Iris pigment epithelial cell (primary cell): ENCODE measurements around the gene PCDH12.

Experiments
- DNase-seq: peaks from one replicate; pipeline ENCODE4 v3.0.0-alpha.2; 2011; ENCODE audit warnings: low read depth

PCDH12 gene

GRCh38 chr5:141966275-141966962 lies 8.4 kb upstream of the PCDH12 start:
- no peak for DNase-seq

DNA sequence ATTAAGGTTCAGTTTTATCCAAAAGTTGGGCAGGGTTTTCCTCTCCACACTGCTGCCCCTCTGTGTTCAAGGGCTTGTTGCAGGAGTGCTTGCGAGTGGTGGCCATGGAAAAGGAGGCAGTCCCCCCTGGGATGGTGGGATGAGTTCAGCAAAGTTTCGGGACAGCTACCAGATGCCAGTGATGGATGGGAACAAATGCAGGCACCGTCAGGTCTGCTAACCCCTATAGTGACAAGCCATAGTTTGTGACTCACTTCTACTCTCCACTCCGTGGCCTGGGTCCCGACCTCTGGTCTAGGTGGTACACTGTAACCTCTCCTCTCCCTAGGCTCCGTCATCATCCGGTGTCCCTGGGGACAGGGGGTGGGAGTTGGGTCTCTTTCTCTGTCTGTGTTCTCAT lies 7.1 kb upstream of the PCDH12 start:
- no peak for DNase-seq

- DNase-seq: no peak
Observed at GRCh38 chr5:141963701-141964100, 5.7 kb upstream of the PCDH12 start.

DNA sequence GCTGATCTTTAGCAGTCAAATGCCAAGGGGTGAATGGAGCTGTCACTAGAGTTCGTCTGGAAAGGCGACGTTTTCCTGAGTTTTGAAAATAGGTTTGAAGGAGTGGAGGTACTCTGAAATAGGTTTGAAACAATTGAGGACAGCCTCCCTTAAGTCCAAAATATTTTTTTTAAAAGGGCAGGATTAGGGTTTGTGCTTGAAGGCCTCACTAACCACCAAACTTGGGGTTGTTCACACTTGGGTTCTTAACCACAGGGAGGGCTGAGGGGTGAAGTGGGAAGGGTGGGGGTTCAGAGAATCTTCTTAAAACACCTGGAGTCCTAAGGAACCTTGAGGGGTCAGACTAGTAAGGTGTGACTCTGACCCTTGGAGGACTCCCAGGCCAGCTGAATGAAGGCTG lies 3.5 kb upstream of the PCDH12 start:
- DNase-seq: no peak

GRCh38 chr5:141960449-141961323 lies 2.7 kb upstream of the PCDH12 start:
- DNase-seq: peak; percentile 73

GRCh38 chr5:141960018-141960417 lies 2.0 kb upstream of the PCDH12 start:
- DNase-seq: no peak

GRCh38 chr5:141958546-141959172 lies 657 bp upstream of the PCDH12 start:
- no peak for DNase-seq

GRCh38 chr5:141957367-141957996 lies 520 bp downstream of the PCDH12 start:
- no peak for DNase-seq

DNA sequence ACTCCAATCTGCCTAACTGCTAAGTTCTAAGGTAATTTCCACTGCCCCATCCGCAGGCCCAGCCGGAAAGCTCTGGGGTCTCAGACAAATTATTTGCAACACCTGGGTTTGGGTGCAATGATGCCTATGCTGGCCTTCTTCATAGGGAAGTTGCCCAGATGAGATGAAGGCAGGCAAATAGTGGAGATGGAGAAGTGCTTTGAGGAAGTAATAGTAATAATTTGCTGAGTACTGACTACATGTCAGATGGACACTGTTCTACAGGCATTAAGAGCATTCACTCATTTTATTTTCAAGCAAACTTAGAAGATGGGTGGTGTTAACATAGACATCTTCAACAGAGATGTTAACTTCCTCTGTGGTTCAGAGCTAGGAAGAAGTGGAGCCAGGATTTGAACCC lies 3.8 kb downstream of the PCDH12 start:
- DNase-seq: no peak

DNA sequence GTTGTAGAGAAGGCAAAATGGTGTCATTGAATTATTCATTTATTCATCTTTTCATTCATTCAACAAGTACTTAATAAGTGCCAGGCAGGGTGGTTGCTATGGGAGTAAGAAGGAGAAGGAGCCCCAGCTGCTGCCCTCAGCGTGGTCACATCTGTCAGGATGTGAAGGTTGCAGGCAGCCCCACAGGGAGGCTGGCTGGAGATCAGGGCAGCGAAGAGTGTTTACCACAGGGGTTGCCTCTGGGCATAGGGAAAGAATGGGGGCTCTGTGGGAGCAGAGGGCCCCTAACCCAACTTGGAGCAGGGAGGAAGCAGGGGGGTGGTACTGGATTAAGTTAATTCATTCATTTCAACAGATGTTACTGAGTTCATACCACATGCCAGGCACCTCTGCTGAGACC lies 6.0 kb downstream of the PCDH12 start:
- no peak for DNase-seq

- no peak for DNase-seq
Observed at GRCh38 chr5:141951332-141951781, 6.6 kb downstream of the PCDH12 start.

DNA sequence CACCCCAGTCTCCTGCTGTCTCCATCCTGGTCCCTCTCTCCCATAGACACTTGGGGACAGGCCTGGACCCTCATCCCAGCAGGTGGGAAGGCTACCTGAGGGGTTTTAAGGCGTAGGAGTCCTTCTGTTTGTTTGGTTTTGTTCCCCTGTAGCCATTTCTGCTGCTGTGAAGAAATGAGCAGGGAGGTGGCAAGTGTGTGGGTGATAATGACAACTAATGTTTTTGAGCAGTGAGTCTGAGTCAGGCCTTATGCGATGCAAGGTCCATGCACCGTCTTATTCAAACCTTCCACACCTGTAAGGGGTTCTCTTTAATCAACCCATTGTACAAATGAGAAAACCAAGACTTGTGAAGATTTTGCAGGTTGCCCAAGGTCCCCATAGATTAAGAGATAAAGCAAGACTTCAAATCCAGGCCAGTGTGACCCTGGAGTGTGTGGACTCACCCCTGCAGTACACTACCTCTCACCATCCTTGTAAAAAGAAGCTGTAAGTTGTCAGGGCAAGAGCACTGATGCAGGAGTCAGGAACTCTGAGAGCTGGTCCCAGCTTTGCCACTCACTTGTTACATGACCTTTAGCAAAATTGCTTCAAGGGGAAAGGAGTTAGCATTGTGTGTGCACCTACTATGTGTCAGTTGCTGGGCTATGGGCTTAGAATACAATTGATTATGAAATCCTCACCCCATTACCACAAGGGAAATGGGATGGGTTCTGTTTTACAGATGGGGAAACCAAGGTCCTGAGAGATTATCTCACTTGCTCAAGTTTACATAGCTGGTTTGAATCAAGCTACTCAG lies 7.6 kb downstream of the PCDH12 start:
- DNase-seq: no peak

DNA sequence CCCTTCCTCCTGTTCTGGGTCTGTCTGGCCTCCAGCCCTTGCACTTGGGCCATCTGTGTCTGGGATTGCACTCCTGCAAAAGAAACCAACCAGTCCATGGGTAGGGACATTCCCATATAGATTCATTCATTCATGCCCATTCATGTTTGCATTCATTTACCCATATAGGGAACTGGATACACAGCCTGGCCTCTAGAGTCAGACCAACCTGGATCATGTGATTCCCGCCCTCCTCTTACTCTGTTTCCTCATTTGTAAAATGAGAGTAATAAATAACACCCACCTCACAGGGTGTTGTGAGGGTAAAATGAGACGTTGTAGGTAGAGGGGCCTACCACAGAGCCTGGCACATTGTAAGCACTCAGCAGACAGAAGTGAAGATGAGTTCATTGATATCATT lies 8.5 kb downstream of the PCDH12 start:
- no peak for DNase-seq

DNA sequence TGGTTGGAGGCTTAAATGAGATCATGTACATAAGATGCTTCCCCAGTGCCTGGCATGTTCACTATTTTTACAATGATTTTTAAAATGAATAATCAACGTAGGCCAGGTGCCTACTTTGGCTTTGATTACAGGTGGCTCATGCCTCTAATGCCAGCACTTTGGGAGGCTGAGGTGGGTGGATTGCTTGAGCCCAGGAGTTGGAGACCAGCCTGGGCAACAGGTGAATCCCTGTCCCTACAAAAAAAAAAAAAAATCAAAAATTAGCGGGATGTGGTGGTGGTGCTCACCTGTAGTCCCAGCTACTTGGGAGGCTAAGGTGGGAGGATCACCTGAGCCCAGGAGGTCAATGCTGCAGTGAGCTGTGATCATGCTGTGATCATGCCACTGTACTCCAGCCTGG lies 9.2 kb downstream of the PCDH12 start:
- no peak for DNase-seq

GRCh38 chr5:141947316-141947715 lies 10.7 kb downstream of the PCDH12 start:
- DNase-seq: no peak

GRCh38 chr5:141945511-141946051 lies 12.4 kb downstream of the PCDH12 start:
- peak; percentile 14 for DNase-seq

DNA sequence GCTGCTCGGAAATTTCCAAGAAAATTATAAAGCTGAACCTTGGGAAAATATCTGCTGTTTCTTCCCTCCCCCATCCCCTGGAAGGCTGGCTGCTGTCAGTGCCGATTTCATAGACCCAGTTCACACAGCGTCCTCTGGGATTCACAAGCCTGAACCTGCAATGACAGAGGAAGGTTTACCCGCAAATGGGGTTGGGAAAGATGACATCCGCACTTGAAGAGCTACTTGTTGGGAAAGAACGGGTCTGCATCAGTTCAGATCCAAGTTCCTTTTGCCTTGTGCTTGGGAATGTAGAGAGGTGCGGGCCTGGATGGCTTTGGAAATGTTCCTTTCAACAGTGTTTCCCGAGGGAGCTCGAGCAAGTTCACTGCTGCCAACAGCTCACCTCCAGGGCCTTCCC lies 13.9 kb downstream of the PCDH12 start:
- DNase-seq: no peak

DNA sequence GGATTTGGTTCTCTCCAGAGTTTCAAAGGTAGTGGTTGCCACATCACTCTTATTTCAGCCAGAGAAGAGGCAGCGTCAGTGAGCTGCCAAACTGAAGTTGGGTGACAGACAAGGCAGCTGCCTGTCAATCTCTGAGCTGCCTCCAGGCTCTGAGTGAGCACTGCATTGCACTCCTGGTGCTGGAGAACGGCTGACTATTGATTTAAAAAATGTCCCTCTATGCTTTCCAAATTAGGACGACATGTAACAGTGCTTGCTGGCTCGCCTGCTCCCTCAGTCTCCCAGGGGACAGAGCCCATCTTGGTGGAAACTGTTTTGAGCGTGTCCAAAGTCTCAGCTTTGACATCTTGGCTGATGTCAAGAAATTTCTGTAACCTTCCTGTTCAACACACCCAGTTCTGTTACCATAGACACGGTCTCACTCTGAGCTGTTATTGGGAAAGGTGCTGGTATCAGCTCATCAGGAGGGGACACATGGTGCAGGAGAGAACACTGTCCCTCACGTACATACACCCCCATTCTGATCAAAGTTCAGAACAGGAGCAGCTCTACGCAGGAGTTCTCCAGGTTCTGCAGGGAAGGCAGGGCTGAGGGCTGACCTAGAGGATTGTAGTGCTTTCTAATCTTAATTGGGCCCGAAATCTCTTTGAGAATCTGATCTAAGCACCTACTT lies 15.7 kb downstream of the PCDH12 start:
- DNase-seq: no peak

DNA sequence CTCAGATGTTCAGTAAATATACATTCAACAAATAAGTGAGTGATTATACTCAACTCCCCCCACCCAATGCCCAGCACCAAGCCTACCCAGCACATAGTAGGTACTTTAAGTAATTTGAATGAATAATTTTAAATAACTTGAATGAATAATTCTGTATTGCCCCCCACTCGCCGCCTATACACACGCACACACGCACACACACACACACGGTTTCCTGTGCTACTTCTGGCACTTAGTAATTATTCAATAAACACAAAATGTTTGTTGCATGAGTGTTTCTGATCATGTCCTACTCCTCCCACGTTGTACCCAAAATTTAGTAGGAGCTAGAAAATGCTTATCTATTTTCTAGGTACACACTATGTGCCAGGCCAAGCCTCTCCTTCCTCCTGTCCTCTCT lies 16.2 kb downstream of the PCDH12 start:
- no peak for DNase-seq

- DNase-seq: no peak
Observed at GRCh38 chr5:141941307-141941706, 16.7 kb downstream of the PCDH12 start.
